CD4-positive, CD25-positive, alpha-beta regulatory T cell (primary cell): Measurements from ENCODE around the gene DEDD2. TPM values are rescaled to one million over a fixed set of nuclear protein-coding genes. Genes with fewer than 3 reads are reported as not detected.

Experiments used
- ATAC-seq, 2 donors: fragments of 150-1000 bp; cut with Tn5 transposase; one replicate each; pipeline ENCODE4 v1.10.0; 2021; ENCODE audit warnings: low read depth in 2 of 2, moderate number of reproducible peaks in 2 of 2, moderate library complexity in 1 of 2
- DNase-seq, 3 donors: peaks; one replicate each; pipeline versions ENCODE4 v3.0.0 to v3.0.0-alpha.2; 2012 to 2022; ENCODE audit warnings: mixed read lengths in 1 of 3
- H3K27ac ChIP-seq: one replicate; pipeline ENCODE4 v1.7.0; 2013; ENCODE audit warnings: mild to moderate bottlenecking, low read length; ENCODE audit not compliant: insufficient read depth, poor library complexity, severe bottlenecking
- H3K27me3 ChIP-seq: one replicate; pipeline ENCODE4 v1.7.0; 2013; ENCODE audit warnings: low read length; ENCODE audit not compliant: control insufficient read depth, insufficient read depth
- H3K36me3 ChIP-seq: one replicate; pipeline ENCODE4 v1.7.0; 2013; ENCODE audit warnings: mild to moderate bottlenecking, low read length, moderate library complexity; ENCODE audit not compliant: control insufficient read depth, insufficient read depth
- H3K4me1 ChIP-seq: 2 replicates; pipeline ENCODE4 v1.7.0; 2013; ENCODE audit warnings: mild to moderate bottlenecking, low read length; ENCODE audit not compliant: insufficient read depth, control insufficient read depth, poor library complexity, severe bottlenecking
- H3K4me3 ChIP-seq: one replicate; pipeline ENCODE4 v1.7.0; 2013; ENCODE audit warnings: low read depth, mild to moderate bottlenecking, low read length, moderate library complexity
- H3K9me3 ChIP-seq, 2 experiments: 1 replicate in 1 of 2; 2 replicates in 1 of 2; pipeline ENCODE4 v1.7.0; 2013; ENCODE audit warnings: low read length in 2 of 2, mild to moderate bottlenecking in 1 of 2, moderate library complexity in 1 of 2; ENCODE audit not compliant: control insufficient read depth in 2 of 2
- H3K27ac Mint-ChIP-seq, 3 donors: one replicate each; pipeline ENCODE4 v1.8.0; 2020 to 2022; ENCODE audit warnings: mild to moderate bottlenecking in 3 of 3, mixed read lengths in 3 of 3, moderate library complexity in 2 of 3
- H3K27me3 Mint-ChIP-seq: one replicate; pipeline ENCODE4 v1.8.0; 2022; ENCODE audit warnings: mild to moderate bottlenecking, mixed read lengths
- H3K36me3 Mint-ChIP-seq: one replicate; pipeline ENCODE4 v1.8.0; 2020; ENCODE audit warnings: mixed read lengths
- H3K4me1 Mint-ChIP-seq, 4 donors: one replicate each; pipeline ENCODE4 v1.8.0; 2020 to 2022; ENCODE audit warnings: mixed read lengths in 4 of 4, mild to moderate bottlenecking in 1 of 4
- H3K4me3 Mint-ChIP-seq, 4 donors: one replicate each; pipeline ENCODE4 v1.8.0; 2020 to 2022; ENCODE audit warnings: mild to moderate bottlenecking in 4 of 4, mixed read lengths in 4 of 4, moderate library complexity in 3 of 4
- H3K9me3 Mint-ChIP-seq, 7 donors: one replicate each; pipeline ENCODE4 v1.8.0; 2020 to 2022; ENCODE audit warnings: mixed read lengths in 7 of 7, mild to moderate bottlenecking in 3 of 7, moderate library complexity in 2 of 7
- polyA plus RNA-seq, 4 donors: library from polyadenylated mRNA; unstranded; fragments of 300-500 nt; fragmentation: Illumina TruSeq; gene quantifications; one replicate each; pipeline ENCODE4 v1.2.3, GENCODE V29; 2021
- total RNA-seq: library from RNA; stranded (reverse); gene quantifications from one replicate; pipeline ENCODE4 v1.2.3, GENCODE V29; 2022

The DEDD2 gene
- total and polyA plus RNA-seq, 5 donors from 2014 or later: 99.8 to 179 (median 157) TPM

GRCh38 chr19:42172261-42172660 lies 45.2 kb downstream of the DEDD2 start:
- Mint-ChIP-seq H3K27ac (no peak overlapping the region), H3K27me3 (peaks cover 17% of the 10 kb centered on the region), H3K4me1 (peaks cover 4 to 17% (median 7%) of the 10 kb centered on the region in 4 donors), H3K9me3 (peaks cover 0 to 1% (median 0%) of the 10 kb centered on the region in 7 donors), H3K4me3 (no peak overlapping the region), H3K36me3 (peaks cover 4% of the 10 kb centered on the region)
- peaks cover 17% of the 10 kb centered on the region for H3K4me1 ChIP-seq
- DNase-seq: no peak
- H3K27me3 ChIP-seq: peaks cover 6% of the 10 kb centered on the region
- H3K36me3 ChIP-seq: no peaks in the 10 kb centered on the region
- H3K9me3 ChIP-seq: no peaks in the 10 kb centered on the region
- H3K27ac ChIP-seq: no peak overlapping the region
- no peak overlapping the region for H3K4me3 ChIP-seq
- no peak for ATAC-seq

- Mint-ChIP-seq H3K36me3 (peaks cover 4% of the 10 kb centered on the region), H3K27ac (no peak overlapping the region), H3K9me3 (no peaks in the 10 kb centered on the region), H3K4me1 (peaks cover 0 to 9% (median under 1%) of the 10 kb centered on the region in 4 donors), H3K4me3 (peak overlapping the region in 1 of 4 donors; percentile 5), H3K27me3 (peaks cover 8% of the 10 kb centered on the region)
- ATAC-seq (no peak), DNase-seq (no peak)
- Histone ChIP-seq H3K27me3 (peaks cover 6% of the 10 kb centered on the region), H3K36me3 (no peaks in the 10 kb centered on the region), H3K9me3 (no peaks in the 10 kb centered on the region), H3K4me3 (no peak overlapping the region), H3K27ac (no peak overlapping the region), H3K4me1 (peaks cover 5% of the 10 kb centered on the region)
These were observed 46.8 kb downstream of the DEDD2 start for GRCh38 chr19:42170715-42171114.

GRCh38 chr19:42169486-42170413 lies 47.7 kb downstream of the DEDD2 start:
- H3K4me1 ChIP-seq: no peaks in the 10 kb centered on the region
- H3K27me3 ChIP-seq: no peaks in the 10 kb centered on the region
- H3K27ac ChIP-seq: no peak overlapping the region
- H3K36me3 ChIP-seq: no peaks in the 10 kb centered on the region
- no peaks in the 10 kb centered on the region for H3K9me3 ChIP-seq
- H3K36me3 Mint-ChIP-seq: peaks cover 4% of the 10 kb centered on the region
- no peak overlapping the region for H3K4me3 ChIP-seq
- H3K27ac Mint-ChIP-seq: no peak overlapping the region
- no peaks in the 10 kb centered on the region for H3K9me3 Mint-ChIP-seq
- ATAC-seq (no peak), DNase-seq (no peak)
- peak overlapping the region in 1 of 4 donors; percentile 5 for H3K4me3 Mint-ChIP-seq
- peaks cover 3% of the 10 kb centered on the region for H3K27me3 Mint-ChIP-seq
- H3K4me1 Mint-ChIP-seq: peaks cover 0 to 2% (median 0%) of the 10 kb centered on the region in 4 donors

GRCh38 chr19:42168206-42168605 lies 49.3 kb downstream of the DEDD2 start:
- no peaks in the 10 kb centered on the region for H3K9me3 Mint-ChIP-seq
- Histone ChIP-seq H3K27me3 (no peaks in the 10 kb centered on the region), H3K9me3 (no peaks in the 10 kb centered on the region), H3K27ac (no peak overlapping the region), H3K36me3 (no peaks in the 10 kb centered on the region), H3K4me1 (no peaks in the 10 kb centered on the region), H3K4me3 (no peak overlapping the region)
- no peak for ATAC-seq
- H3K27ac Mint-ChIP-seq: no peak overlapping the region
- peaks cover 0 to 2% (median 0%) of the 10 kb centered on the region in 4 donors for H3K4me1 Mint-ChIP-seq
- no peak overlapping the region for H3K4me3 Mint-ChIP-seq
- H3K27me3 Mint-ChIP-seq: no peaks in the 10 kb centered on the region
- H3K36me3 Mint-ChIP-seq: peaks cover 4% of the 10 kb centered on the region
- DNase-seq: no peak

- peak overlapping the region in 1 of 3 donors; percentile 30 for H3K27ac Mint-ChIP-seq
- Histone ChIP-seq H3K27ac (no peak overlapping the region), H3K27me3 (no peaks in the 10 kb centered on the region), H3K9me3 (no peaks in the 10 kb centered on the region), H3K4me3 (no peak overlapping the region), H3K36me3 (no peaks in the 10 kb centered on the region), H3K4me1 (no peaks in the 10 kb centered on the region)
- peaks cover 4% of the 10 kb centered on the region for H3K36me3 Mint-ChIP-seq
- H3K9me3 Mint-ChIP-seq: no peaks in the 10 kb centered on the region
- no peaks in the 10 kb centered on the region for H3K27me3 Mint-ChIP-seq
- no peak overlapping the region for H3K4me3 Mint-ChIP-seq
- H3K4me1 Mint-ChIP-seq: peaks cover 0 to 2% (median 0%) of the 10 kb centered on the region in 4 donors
- ATAC-seq: no peak
- DNase-seq: no peak
These were observed 51.2 kb downstream of the DEDD2 start for GRCh38 chr19:42166316-42166715.

- Histone ChIP-seq H3K36me3 (no peaks in the 10 kb centered on the region), H3K4me1 (no peaks in the 10 kb centered on the region), H3K27ac (no peak overlapping the region), H3K9me3 (no peaks in the 10 kb centered on the region), H3K27me3 (no peaks in the 10 kb centered on the region), H3K4me3 (no peak overlapping the region)
- no peaks in the 10 kb centered on the region for H3K9me3 Mint-ChIP-seq
- H3K4me3 Mint-ChIP-seq: peak overlapping the region in 1 of 4 donors; percentile 21
- H3K36me3 Mint-ChIP-seq: no peaks in the 10 kb centered on the region
- ATAC-seq: no peak
- H3K4me1 Mint-ChIP-seq: peaks cover 0 to 2% (median 0%) of the 10 kb centered on the region in 4 donors
- peak overlapping the region in 1 of 3 donors; percentile 36 for H3K27ac Mint-ChIP-seq
- H3K27me3 Mint-ChIP-seq: no peaks in the 10 kb centered on the region
- no peak for DNase-seq
These were observed 52.3 kb downstream of the DEDD2 start for GRCh38 chr19:42165146-42165545.

- no peak for ATAC-seq
- Mint-ChIP-seq H3K36me3 (peaks cover 6% of the 10 kb centered on the region), H3K9me3 (no peaks in the 10 kb centered on the region), H3K4me3 (peak overlapping the region in 1 of 4 donors; percentile 22), H3K27ac (peak overlapping the region in 1 of 3 donors; percentile 32), H3K4me1 (peaks cover 0 to 2% (median 0%) of the 10 kb centered on the region in 4 donors), H3K27me3 (no peaks in the 10 kb centered on the region)
- H3K27ac ChIP-seq: no peak overlapping the region
- no peaks in the 10 kb centered on the region for H3K9me3 ChIP-seq
- DNase-seq: no peak
- H3K4me1 ChIP-seq: no peaks in the 10 kb centered on the region
- no peaks in the 10 kb centered on the region for H3K27me3 ChIP-seq
- H3K4me3 ChIP-seq: no peak overlapping the region
- no peaks in the 10 kb centered on the region for H3K36me3 ChIP-seq
These were observed 55.7 kb downstream of the DEDD2 start for GRCh38 chr19:42161616-42162263.
